Left lung (tissue), 10 donors: Measurements from ENCODE around the gene P4HTM. TPM values are rescaled to one million over a fixed set of nuclear protein-coding genes. Genes with fewer than 3 reads are reported as not detected.
A peak's percentile ranks its signal among the peaks of the same experiment; 100 is the strongest.

ENCODE experiments used
- ATAC-seq: fragments of 200-7000 bp; cut with Tn5 transposase; one replicate; pipeline ENCODE4 v1.9.1; 2020; ENCODE audit warnings: moderate library complexity
- DNase-seq, 4 donors: peaks; one replicate each; pipeline ENCODE4 v3.0.0-alpha.2; 2013 to 2020
- H3K27ac ChIP-seq, 2 donors: fragments of 200-600 bp; sonication (generic) in 1 of 2; one replicate each; pipeline versions ENCODE4 v1.5.0 to v1.8.0; 2020 to 2021
- H3K27me3 ChIP-seq, 2 donors: fragments of 200-600 bp; sonication (generic) in 1 of 2; one replicate each; pipeline versions ENCODE4 v1.5.0 to v1.8.0; 2020 to 2021
- H3K36me3 ChIP-seq, 2 donors: fragments of 200-600 bp; sonication (generic) in 1 of 2; one replicate each; pipeline versions ENCODE4 v1.5.0 to v1.8.0; 2020 to 2021
- H3K4me1 ChIP-seq, 2 donors: fragments of 200-600 bp; one replicate each; pipeline ENCODE4 v1.8.0; 2021
- H3K4me3 ChIP-seq, 2 donors: fragments of 200-600 bp; sonication (generic) in 1 of 2; one replicate each; pipeline versions ENCODE4 v1.5.0 to v1.8.0; 2020 to 2021; ENCODE audit warnings: mild to moderate bottlenecking in 1 of 2
- H3K9me3 ChIP-seq, 2 donors: fragments of 200-600 bp; sonication (generic) in 1 of 2; one replicate each; pipeline versions ENCODE4 v1.5.0 to v1.8.0; 2020 to 2021
- CTCF ChIP-seq, 2 donors: fragments of 200-600 bp; sonication (generic) in 1 of 2; IDR thresholded peaks; one replicate each; pipeline versions ENCODE4 v1.5.0 to v1.8.0; 2021; ENCODE audit warnings: antibody characterized with exemption in 2 of 2
- intact Hi-C, 2 donors: fragments of 100-400 bp; cut with DNase I; formaldehyde crosslinking; loops; one replicate each; pipeline versions ENCODE4 v1.11.2 to v1.14.2; 2022
- polyA plus RNA-seq, 6 donors: library from polyadenylated mRNA; unstranded; fragments of 120-200 nt; gene quantifications; one replicate each; pipeline ENCODE4 v1.2.1, GENCODE V29; 2013; ENCODE audit not compliant: insufficient read length in 6 of 6
- total RNA-seq, 2 donors: library from RNA; stranded (reverse); fragmentation: NEBNext Ultra II Directional; extraction: Animal tissue kit (Norgen Biotek cat#: 25700); gene quantifications; one replicate each; pipeline ENCODE4 v1.2.1, GENCODE V29; 2021
- donor health status: DM: no; HTN: yes; CAD: no.
- donor health status: DM: no; HTN: no; CAD: no.

Gene P4HTM
- total and polyA plus RNA-seq, 8 donors: 26.6 to 43.1 (median 39.7) TPM

- H3K4me1 ChIP-seq: peaks cover 0 to 18% of the 10 kb centered on the region in 2 donors
- no peak overlapping the region for H3K4me3 ChIP-seq
- peak overlapping the region; percentile 5 to 51 for H3K27ac ChIP-seq
- no peaks in the 10 kb centered on the region for H3K27me3 ChIP-seq
- no peaks in the 10 kb centered on the region for H3K9me3 ChIP-seq
- intact Hi-C loops: no loop called here
- TF ChIP-seq CTCF (IDR thresholded peaks at IDR 0.05): no peak
- H3K36me3 ChIP-seq: peaks cover 0 to 32% of the 10 kb centered on the region in 2 donors
- ATAC-seq: peak; percentile 78
- no peak for DNase-seq
Observed at GRCh38 chr3:48949376-48949717, 40.7 kb upstream of the P4HTM start.

- Histone ChIP-seq H3K9me3 (no peaks in the 10 kb centered on the region), H3K4me3 (no peak overlapping the region), H3K27ac (no peak overlapping the region), H3K4me1 (peaks cover 0 to 18% of the 10 kb centered on the region in 2 donors), H3K36me3 (peaks cover 0 to 39% of the 10 kb centered on the region in 2 donors), H3K27me3 (no peaks in the 10 kb centered on the region)
- ATAC-seq (no peak), DNase-seq (no peak)
- intact Hi-C loops: no loop called here
- TF ChIP-seq CTCF (IDR thresholded peaks at IDR 0.05): no peak
Observed at GRCh38 chr3:48950051-48950450, 40.0 kb upstream of the P4HTM start.

- Histone ChIP-seq H3K4me1 (peaks cover 0 to 18% of the 10 kb centered on the region in 2 donors), H3K9me3 (no peaks in the 10 kb centered on the region), H3K36me3 (peaks cover 0 to 34% of the 10 kb centered on the region in 2 donors), H3K4me3 (no peak overlapping the region), H3K27me3 (no peaks in the 10 kb centered on the region), H3K27ac (no peak overlapping the region)
- no peak for DNase-seq
- TF ChIP-seq CTCF (IDR thresholded peaks at IDR 0.05): no peak
- ATAC-seq: no peak
- intact Hi-C loops: no loop called here
Observed at GRCh38 chr3:48951764-48952163, 38.3 kb upstream of the P4HTM start.

GRCh38 chr3:48952510-48953118, 37.4 kb upstream of the P4HTM start:
- H3K27ac ChIP-seq: no peak overlapping the region
- H3K27me3 ChIP-seq: no peaks in the 10 kb centered on the region
- ATAC-seq (peak; percentile 61), DNase-seq (no peak)
- no peaks in the 10 kb centered on the region for H3K9me3 ChIP-seq
- intact Hi-C loops: no loop called here
- peaks cover 0 to 18% of the 10 kb centered on the region in 2 donors for H3K4me1 ChIP-seq
- H3K36me3 ChIP-seq: peaks cover 0 to 34% of the 10 kb centered on the region in 2 donors
- no peak overlapping the region for H3K4me3 ChIP-seq
- no peak for TF ChIP-seq CTCF (IDR thresholded peaks at IDR 0.05)

- peaks cover 0 to 2% of the 10 kb centered on the region in 2 donors for H3K4me1 ChIP-seq
- DNase-seq: no peak
- intact Hi-C loops: no loop called here
Observed at GRCh38 chr3:48957006-48957705, 32.9 kb upstream of the P4HTM start.

More at GRCh38 chr3:48957006-48957705, 32.9 kb upstream of the P4HTM start:
- peaks cover 0 to 55% of the 10 kb centered on the region in 2 donors for H3K36me3 ChIP-seq
- no peak overlapping the region for H3K27ac ChIP-seq
- no peak overlapping the region for H3K4me3 ChIP-seq
- ATAC-seq: no peak
- H3K27me3 ChIP-seq: no peaks in the 10 kb centered on the region
- H3K9me3 ChIP-seq: no peaks in the 10 kb centered on the region
- no peak for TF ChIP-seq CTCF (IDR thresholded peaks at IDR 0.05)
